ENCODE measurements around the gene N4BP2L1. TPM values are rescaled to one million over a fixed set of nuclear protein-coding genes. Genes with fewer than 3 reads are reported as not detected.
"Not testable (repeated sequence)": the region's sequence is repeated elsewhere in the genome, so short reads cannot be mapped to it uniquely, and the experiment has no call there.

N4BP2L1 gene
- total and polyA plus RNA-seq, 4 donors, result 11.0 to 64.6 (median 26.5) TPM

DNA sequence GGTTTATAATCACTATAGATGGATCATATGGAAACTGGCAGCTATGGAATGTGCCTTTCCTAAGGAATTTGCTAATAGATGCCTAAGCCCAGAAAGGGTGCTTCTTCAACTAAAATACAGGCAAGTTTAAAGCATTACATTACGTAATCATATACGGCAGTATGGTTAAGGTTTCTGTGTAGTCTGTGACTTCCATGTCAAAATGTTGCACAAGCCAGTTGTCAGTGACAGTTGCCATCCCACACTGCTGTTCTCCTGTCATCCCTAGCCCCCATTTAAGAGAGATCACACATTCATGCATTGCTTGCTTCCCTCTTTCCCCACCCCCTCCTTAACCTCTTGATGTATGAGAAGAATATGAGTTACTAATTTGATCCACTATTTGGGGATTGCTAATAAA, 65.4 kb downstream of the N4BP2L1 start:
- H3K36me3 ChIP-seq (ENCODE audit: control insufficient read depth in 4 of 4, insufficient read depth in 3 of 4, low read depth in 1 of 4, low read length in 3 of 4), result no peaks in the 10 kb centered on the region
- DNase-seq (ENCODE audit: low spot score), result no peak

DNA sequence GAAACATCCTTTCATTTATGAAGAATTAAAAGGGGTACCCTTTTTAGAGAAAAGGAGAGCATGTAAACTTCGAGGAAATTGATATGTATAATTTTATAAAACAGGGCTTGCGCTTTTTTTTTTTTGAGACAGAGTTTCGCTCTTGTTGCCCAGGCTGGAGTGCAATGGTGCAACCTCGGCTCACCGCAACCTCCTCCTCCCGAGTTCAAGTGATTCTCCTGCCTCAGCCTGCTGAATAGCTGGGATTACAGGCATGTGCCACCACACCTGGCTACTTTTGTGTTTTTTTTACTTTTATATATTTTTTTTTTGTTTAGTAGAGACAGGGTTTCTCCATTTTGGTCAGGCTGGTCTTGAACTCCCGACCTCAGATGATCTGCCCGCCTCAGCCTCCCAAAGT, 72.0 kb downstream of the N4BP2L1 start:
- 98% methylated on average over 8 of the region's 8 CpGs for WGBS
- not testable (repeated sequence) for H3K27ac ChIP-seq (ENCODE audit: low read depth in 1 of 2, low read length in 2 of 2); H3K9ac ChIP-seq (ENCODE audit: low read depth in 1 of 2, low read length in 2 of 2); H3K4me3 ChIP-seq (ENCODE audit: low read depth in 1 of 3, low read length in 3 of 3); H3K4me1 ChIP-seq (ENCODE audit: control insufficient read depth in 4 of 4, insufficient read depth in 4 of 4, low read length in 3 of 4); H3K27me3 ChIP-seq (ENCODE audit: control insufficient read depth in 4 of 4, insufficient read depth in 4 of 4, low read length in 3 of 4); H3K9me3 ChIP-seq (ENCODE audit: control insufficient read depth in 4 of 4, low read length in 3 of 4); DNase-seq (ENCODE audit: low spot score); H3K36me3 ChIP-seq (ENCODE audit: control insufficient read depth in 4 of 4, insufficient read depth in 3 of 4, low read depth in 1 of 4, low read length in 3 of 4)

More for the DNA sequence above, 65.4 kb downstream of the N4BP2L1 start:
- no peak overlapping the region for H3K27ac ChIP-seq (ENCODE audit: low read depth in 1 of 2, low read length in 2 of 2)
- 89% methylated on average over 2 of the region's 2 CpGs for WGBS
- TF ChIP-seq NR2F2 (IDR thresholded peaks at IDR 0.05) (no peak), HNF4A (conservative IDR thresholded peaks at IDR 0.05) (no peak), FOXA2 (IDR thresholded peaks at IDR 0.05) (no peak)
- H3K27me3 ChIP-seq (ENCODE audit: control insufficient read depth in 4 of 4, insufficient read depth in 4 of 4, low read length in 3 of 4), result no peaks in the 10 kb centered on the region
- no peak overlapping the region for H3K9ac ChIP-seq (ENCODE audit: low read depth in 1 of 2, low read length in 2 of 2)
- no peaks in the 10 kb centered on the region for H3K9me3 ChIP-seq (ENCODE audit: control insufficient read depth in 4 of 4, low read length in 3 of 4)
- H3K4me1 ChIP-seq (ENCODE audit: control insufficient read depth in 4 of 4, insufficient read depth in 4 of 4, low read length in 3 of 4), result no peaks in the 10 kb centered on the region
- no peak overlapping the region for H3K4me3 ChIP-seq (ENCODE audit: low read depth in 1 of 3, low read length in 3 of 3)

DNA sequence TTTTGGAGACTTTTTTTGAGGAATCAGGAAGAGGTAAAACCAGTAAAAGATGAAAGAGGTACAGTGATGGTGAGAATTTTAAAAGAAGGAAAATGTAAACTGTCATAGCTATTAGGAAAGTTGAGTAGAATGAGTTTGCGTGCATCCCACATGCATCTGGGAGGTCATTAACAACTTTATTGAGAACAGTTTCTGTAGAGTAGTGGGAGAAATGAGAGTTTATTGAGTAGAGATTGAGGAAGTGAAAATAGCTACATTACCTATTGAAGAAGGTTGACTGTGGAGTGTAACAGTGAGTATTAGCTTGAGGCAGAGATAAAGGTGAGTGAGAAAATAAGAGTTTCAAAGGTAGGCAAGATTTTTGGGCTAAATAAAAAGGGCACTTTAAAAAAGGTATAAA, 73.9 kb downstream of the N4BP2L1 start:
- Histone ChIP-seq H3K4me1 (ENCODE audit: control insufficient read depth in 4 of 4, insufficient read depth in 4 of 4, low read length in 3 of 4) (no peaks in the 10 kb centered on the region), H3K4me3 (ENCODE audit: low read depth in 1 of 3, low read length in 3 of 3) (no peak overlapping the region), H3K27ac (ENCODE audit: low read depth in 1 of 2, low read length in 2 of 2) (no peak overlapping the region), H3K27me3 (ENCODE audit: control insufficient read depth in 4 of 4, insufficient read depth in 4 of 4, low read length in 3 of 4) (no peaks in the 10 kb centered on the region), H3K9me3 (ENCODE audit: control insufficient read depth in 4 of 4, low read length in 3 of 4) (no peaks in the 10 kb centered on the region), H3K36me3 (ENCODE audit: control insufficient read depth in 4 of 4, insufficient read depth in 3 of 4, low read depth in 1 of 4, low read length in 3 of 4) (no peaks in the 10 kb centered on the region), H3K9ac (ENCODE audit: low read depth in 1 of 2, low read length in 2 of 2) (no peak overlapping the region)
- DNase-seq (ENCODE audit: low spot score), result no peak
- 100% methylated on average over 1 of the region's 1 CpG for WGBS
- TF ChIP-seq RXRA (IDR thresholded peaks at IDR 0.05), result no peak
- TF ChIP-seq, protein P1, sequence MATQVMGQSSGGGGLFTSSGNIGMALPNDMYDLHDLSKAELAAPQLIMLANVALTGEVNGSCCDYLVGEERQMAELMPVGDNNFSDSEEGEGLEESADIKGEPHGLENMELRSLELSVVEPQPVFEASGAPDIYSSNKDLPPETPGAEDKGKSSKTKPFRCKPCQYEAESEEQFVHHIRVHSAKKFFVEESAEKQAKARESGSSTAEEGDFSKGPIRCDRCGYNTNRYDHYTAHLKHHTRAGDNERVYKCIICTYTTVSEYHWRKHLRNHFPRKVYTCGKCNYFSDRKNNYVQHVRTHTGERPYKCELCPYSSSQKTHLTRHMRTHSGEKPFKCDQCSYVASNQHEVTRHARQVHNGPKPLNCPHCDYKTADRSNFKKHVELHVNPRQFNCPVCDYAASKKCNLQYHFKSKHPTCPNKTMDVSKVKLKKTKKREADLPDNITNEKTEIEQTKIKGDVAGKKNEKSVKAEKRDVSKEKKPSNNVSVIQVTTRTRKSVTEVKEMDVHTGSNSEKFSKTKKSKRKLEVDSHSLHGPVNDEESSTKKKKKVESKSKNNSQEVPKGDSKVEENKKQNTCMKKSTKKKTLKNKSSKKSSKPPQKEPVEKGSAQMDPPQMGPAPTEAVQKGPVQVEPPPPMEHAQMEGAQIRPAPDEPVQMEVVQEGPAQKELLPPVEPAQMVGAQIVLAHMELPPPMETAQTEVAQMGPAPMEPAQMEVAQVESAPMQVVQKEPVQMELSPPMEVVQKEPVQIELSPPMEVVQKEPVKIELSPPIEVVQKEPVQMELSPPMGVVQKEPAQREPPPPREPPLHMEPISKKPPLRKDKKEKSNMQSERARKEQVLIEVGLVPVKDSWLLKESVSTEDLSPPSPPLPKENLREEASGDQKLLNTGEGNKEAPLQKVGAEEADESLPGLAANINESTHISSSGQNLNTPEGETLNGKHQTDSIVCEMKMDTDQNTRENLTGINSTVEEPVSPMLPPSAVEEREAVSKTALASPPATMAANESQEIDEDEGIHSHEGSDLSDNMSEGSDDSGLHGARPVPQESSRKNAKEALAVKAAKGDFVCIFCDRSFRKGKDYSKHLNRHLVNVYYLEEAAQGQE (IDR thresholded peaks at IDR 0.05), result no peak

DNA sequence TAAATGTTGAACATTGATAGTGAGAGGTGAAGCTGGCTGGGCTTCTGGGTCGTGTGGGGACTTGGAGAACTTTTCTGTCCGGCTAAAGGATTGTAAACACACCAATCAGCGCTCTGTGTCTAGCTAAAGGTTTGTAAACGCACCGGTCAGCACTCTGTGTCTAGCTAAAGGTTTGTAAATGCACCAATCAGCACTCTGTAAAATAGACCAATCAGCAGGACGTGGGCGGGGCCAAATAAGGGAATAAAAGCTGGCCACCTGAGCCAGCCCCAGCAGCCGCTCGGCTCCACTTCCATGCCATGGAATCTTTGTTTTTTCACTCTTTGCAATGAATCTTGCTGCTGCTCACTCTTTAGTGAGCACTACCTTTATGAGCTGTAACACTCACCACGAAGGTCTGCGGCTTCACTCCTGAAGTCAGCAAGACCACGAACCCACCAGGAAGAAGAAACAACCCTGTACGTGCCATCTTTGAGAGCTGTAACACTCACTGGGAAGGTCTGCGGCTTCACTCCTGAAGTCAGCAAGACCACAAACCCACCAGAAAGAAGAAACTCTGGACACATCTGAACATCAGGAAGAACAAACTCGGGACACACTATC, 77.0 kb downstream of the N4BP2L1 start:
- not testable (repeated sequence) for H3K4me1 ChIP-seq (ENCODE audit: control insufficient read depth in 4 of 4, insufficient read depth in 4 of 4, low read length in 3 of 4); H3K9ac ChIP-seq (ENCODE audit: low read depth in 1 of 2, low read length in 2 of 2); DNase-seq (ENCODE audit: low spot score); H3K36me3 ChIP-seq (ENCODE audit: control insufficient read depth in 4 of 4, insufficient read depth in 3 of 4, low read depth in 1 of 4, low read length in 3 of 4); H3K27ac ChIP-seq (ENCODE audit: low read depth in 1 of 2, low read length in 2 of 2); H3K27me3 ChIP-seq (ENCODE audit: control insufficient read depth in 4 of 4, insufficient read depth in 4 of 4, low read length in 3 of 4); H3K9me3 ChIP-seq (ENCODE audit: control insufficient read depth in 4 of 4, low read length in 3 of 4); H3K4me3 ChIP-seq (ENCODE audit: low read depth in 1 of 3, low read length in 3 of 3)
- WGBS, result 94% methylated on average over 15 of the region's 15 CpGs

Small RNAs within 50 kb of the gene (small RNA-seq; reads per million reads assigned to genes)
- not detected for gene RF00190

Other genes starting within 250 kb of the N4BP2L1 start
- gene ZAR1L, start 112.8 kb downstream of the N4BP2L1 start, total RNA-seq, result not detected
- not detected for gene ZAR1L, start 112.8 kb downstream of the N4BP2L1 start, polyA plus RNA-seq
- gene BRCA2, start 112.6 kb downstream of the N4BP2L1 start, total RNA-seq, result 10 to 100 TPM in 1 of 2 donors, under 1 TPM in 1; 0.84 to 10.8 TPM
- gene BRCA2, start 112.6 kb downstream of the N4BP2L1 start, polyA plus RNA-seq, result under 1 TPM; 0.39 to 0.88 TPM
- gene N4BP2L2, start 110.7 kb upstream of the N4BP2L1 start, total RNA-seq, result 100 to 1,000 TPM in 1 of 2 donors, 10 to 100 TPM in 1; 45.9 to 108 TPM
- 100 to 1,000 TPM in 1 of 2 donors, 10 to 100 TPM in 1; 14.9 to 116 TPM for gene N4BP2L2, start 110.7 kb upstream of the N4BP2L1 start, polyA plus RNA-seq
- 10 to 100 TPM; 17.9 to 24.3 TPM for gene PDS5B, start 158.3 kb upstream of the N4BP2L1 start, total RNA-seq
- 1 to 10 TPM; 3.6 to 7.9 TPM for gene PDS5B, start 158.3 kb upstream of the N4BP2L1 start, polyA plus RNA-seq